OCI-LY1 (cell line): ENCODE data around the gene BMF.
"Not testable (repeated sequence)": the region's sequence is repeated elsewhere in the genome, so short reads cannot be mapped to it uniquely, and the experiment has no call there.

Source experiments
- EZH2 ChIP-seq: fragments of 200-600 bp; sonication (generic), shearing (Covaris generic); IDR thresholded peaks from 2 replicates; pipeline ENCODE4 v1.8.0; 2017; ENCODE audit warnings: borderline replicate concordance, mixed run types, mild to moderate bottlenecking, antibody characterized with exemption, low read length, moderate library complexity, mixed read lengths
- TF ChIP-seq, protein P1 (sequence below): fragments of 200-600 bp; sonication (generic), shearing (Covaris generic); IDR thresholded peaks from 2 replicates; pipeline ENCODE4 v1.5.1; 2017; ENCODE audit warnings: mild to moderate bottlenecking, antibody characterized with exemption, low read length, moderate library complexity, mixed read lengths

DNA sequence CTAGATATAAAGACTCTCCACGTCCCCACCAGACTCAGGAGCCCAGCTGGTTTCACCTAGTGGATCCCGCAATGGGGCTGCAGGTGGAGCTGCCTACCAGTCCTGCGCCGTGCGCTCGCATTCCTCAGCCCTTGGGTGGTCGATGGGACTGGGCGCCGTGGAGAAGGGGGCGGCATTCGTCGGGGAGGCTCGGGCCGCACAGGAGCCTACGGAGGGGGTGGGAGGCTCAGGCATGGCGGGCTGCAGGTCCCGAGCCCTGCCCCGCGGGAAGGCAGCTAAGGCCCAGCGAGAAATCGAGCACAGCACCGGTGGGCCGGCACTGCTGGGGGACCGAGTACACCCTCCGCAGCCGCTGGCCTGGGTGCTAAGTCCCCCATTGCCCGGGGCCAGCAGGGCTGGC, 34.0 kb downstream of the BMF start:
- TF ChIP-seq, protein P1, sequence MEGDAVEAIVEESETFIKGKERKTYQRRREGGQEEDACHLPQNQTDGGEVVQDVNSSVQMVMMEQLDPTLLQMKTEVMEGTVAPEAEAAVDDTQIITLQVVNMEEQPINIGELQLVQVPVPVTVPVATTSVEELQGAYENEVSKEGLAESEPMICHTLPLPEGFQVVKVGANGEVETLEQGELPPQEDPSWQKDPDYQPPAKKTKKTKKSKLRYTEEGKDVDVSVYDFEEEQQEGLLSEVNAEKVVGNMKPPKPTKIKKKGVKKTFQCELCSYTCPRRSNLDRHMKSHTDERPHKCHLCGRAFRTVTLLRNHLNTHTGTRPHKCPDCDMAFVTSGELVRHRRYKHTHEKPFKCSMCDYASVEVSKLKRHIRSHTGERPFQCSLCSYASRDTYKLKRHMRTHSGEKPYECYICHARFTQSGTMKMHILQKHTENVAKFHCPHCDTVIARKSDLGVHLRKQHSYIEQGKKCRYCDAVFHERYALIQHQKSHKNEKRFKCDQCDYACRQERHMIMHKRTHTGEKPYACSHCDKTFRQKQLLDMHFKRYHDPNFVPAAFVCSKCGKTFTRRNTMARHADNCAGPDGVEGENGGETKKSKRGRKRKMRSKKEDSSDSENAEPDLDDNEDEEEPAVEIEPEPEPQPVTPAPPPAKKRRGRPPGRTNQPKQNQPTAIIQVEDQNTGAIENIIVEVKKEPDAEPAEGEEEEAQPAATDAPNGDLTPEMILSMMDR = not testable (repeated sequence)
- not testable (repeated sequence) for TF ChIP-seq EZH2
